GM12878 (cell line): ENCODE data around the gene LEKR1. TPM values are rescaled to one million over a fixed set of nuclear protein-coding genes. Genes with fewer than 3 reads are reported as not detected.

Experiments used
- BCL11A ChIP-seq: IDR thresholded peaks from 2 replicates; pipeline ENCODE4 v1.6.1; 2011; ENCODE audit warnings: low read depth, low read length
- BMI1 ChIP-seq: fragments of 450-650 bp; IDR thresholded peaks from 2 replicates; pipeline ENCODE4 v1.6.1; 2016; ENCODE audit warnings: mild to moderate bottlenecking, moderate library complexity, borderline replicate concordance
- CBX3 ChIP-seq: fragments of 200-600 bp; sonication (generic); IDR thresholded peaks from 2 replicates; pipeline ENCODE4 v1.6.1; 2016; ENCODE audit warnings: low read depth, borderline replicate concordance
- ELK1 ChIP-seq: IDR thresholded peaks from 2 replicates; pipeline ENCODE4 v1.6.1; 2012; ENCODE audit warnings: low read depth, low read length, improper control_type of control experiment
- ESRRA ChIP-seq: IDR thresholded peaks from 2 replicates; pipeline ENCODE4 v1.6.1; 2012; ENCODE audit warnings: mild to moderate bottlenecking, low read length, improper control_type of control experiment
- HCFC1 ChIP-seq: fragments of 150-350 bp; IDR thresholded peaks from 2 replicates; pipeline ENCODE4 v1.6.1; 2014; ENCODE audit warnings: low read length
- IKZF1 ChIP-seq: fragments of 450-650 bp; conservative IDR thresholded peaks from 2 replicates; pipeline ENCODE4 v1.6.1; 2017; ENCODE audit warnings: antibody characterized with exemption, mild to moderate bottlenecking
- JUNB ChIP-seq: IDR thresholded peaks from 2 replicates; pipeline ENCODE4 v1.6.1; 2016; ENCODE audit warnings: antibody characterized with exemption, mild to moderate bottlenecking
- KLF5 ChIP-seq: fragments of 450-650 bp; IDR thresholded peaks from 2 replicates; pipeline ENCODE4 v1.6.1; 2014; ENCODE audit warnings: mild to moderate bottlenecking; ENCODE audit not compliant: partially characterized antibody
- MEF2A ChIP-seq: IDR thresholded peaks from 2 replicates; pipeline ENCODE4 v1.6.1; 2011; ENCODE audit warnings: low read depth, mild to moderate bottlenecking, low read length, moderate library complexity; ENCODE audit not compliant: insufficient read depth
- MLLT1 ChIP-seq: fragments of 450-650 bp; IDR thresholded peaks from 2 replicates; pipeline ENCODE4 v1.6.1; 2016; ENCODE audit warnings: mild to moderate bottlenecking
- MTA2 ChIP-seq: fragments of 450-650 bp; IDR thresholded peaks from 2 replicates; pipeline ENCODE4 v1.6.1; 2016; ENCODE audit warnings: low read depth, mild to moderate bottlenecking, moderate library complexity
- POU2F2 ChIP-seq: IDR thresholded peaks from 3 replicates; pipeline ENCODE4 v1.6.1; 2011; ENCODE audit warnings: low read depth, mild to moderate bottlenecking, low read length, borderline replicate concordance
- RAD51 ChIP-seq: fragments of 450-650 bp; IDR thresholded peaks from 2 replicates; pipeline ENCODE4 v1.6.1; 2016; ENCODE audit warnings: moderate library complexity, mild to moderate bottlenecking, inconsistent platforms
- RB1 ChIP-seq: fragments of 450-650 bp; formaldehyde crosslinking; IDR thresholded peaks from 2 replicates; pipeline ENCODE4 v1.6.1; 2017; ENCODE audit warnings: mild to moderate bottlenecking, borderline replicate concordance
- RELA ChIP-seq: fragments of 450-650 bp; IDR thresholded peaks from 2 replicates; pipeline ENCODE4 v1.8.0; 2014; ENCODE audit warnings: borderline replicate concordance; ENCODE audit not compliant: partially characterized antibody
- RELB ChIP-seq: fragments of 450-650 bp; IDR thresholded peaks from 2 replicates; pipeline ENCODE4 v1.6.1; 2017; ENCODE audit warnings: low read depth, mild to moderate bottlenecking, moderate library complexity
- RFX5 ChIP-seq: IDR thresholded peaks from 2 replicates; pipeline ENCODE4 v1.6.1; 2011; ENCODE audit warnings: low read depth, low read length, improper control_type of control experiment
- RUNX3 ChIP-seq: IDR thresholded peaks from 2 replicates; pipeline ENCODE4 v1.6.1; 2012; ENCODE audit warnings: low read length, inconsistent platforms
- SREBF2 ChIP-seq: IDR thresholded peaks from 2 replicates; pipeline ENCODE4 v1.6.1; 2012; ENCODE audit warnings: mild to moderate bottlenecking, low read length
- STAT1 ChIP-seq: fragments of 450-650 bp; conservative IDR thresholded peaks from 2 replicates; pipeline ENCODE4 v1.6.1; 2014; ENCODE audit warnings: antibody characterized with exemption, mild to moderate bottlenecking
- SUPT20H ChIP-seq: IDR thresholded peaks from 2 replicates; pipeline ENCODE4 v1.6.1; 2011; ENCODE audit warnings: low read depth, mild to moderate bottlenecking, low read length, moderate library complexity, borderline replicate concordance; ENCODE audit not compliant: control insufficient read depth
- TARDBP ChIP-seq: IDR thresholded peaks from 2 replicates; pipeline ENCODE4 v1.6.1; 2016; ENCODE audit warnings: borderline replicate concordance
- ZNF274 ChIP-seq: IDR thresholded peaks from one replicate; pipeline ENCODE4 v1.8.0; 2011; ENCODE audit not compliant: insufficient read length, insufficient read depth
- ZNF384 ChIP-seq: IDR thresholded peaks from 2 replicates; pipeline ENCODE4 v1.6.1; 2012; ENCODE audit warnings: low read depth, mild to moderate bottlenecking, low read length, improper control_type of control experiment, borderline replicate concordance
- polyA plus RNA-seq, 11 experiments: library from polyadenylated mRNA; depleted of rRNA in 4 of 11; unstranded in 6 of 11; stranded (reverse) in 5 of 11; fragments of >200 nt; fragmentation: Nextera tagmentation in 4 of 11; fragmentation: Illumina TruSeq in 1 of 11; extraction: Ambion mirVana in 4 of 11; extraction: Trizol in 1 of 11; gene quantifications; 1 replicate in 1 of 11; 2 replicates in 10 of 11; pipeline versions ENCODE4 v1.2.1 to v1.2.3, GENCODE V29; 2011 to 2016; ENCODE audit warnings: inconsistent platforms in 2 of 11, missing spikeins in 2 of 11, low read depth in 1 of 11
- total RNA-seq, 4 experiments: library from RNA; depleted of rRNA in 3 of 4; stranded (reverse); fragments of >200 nt in 3 of 4; fragmentation: Illumina TruSeq in 1 of 4; extraction: Trizol in 1 of 4; gene quantifications; 2 replicates each; pipeline versions ENCODE4 v1.2.1 to v1.2.3, GENCODE V29; 2013 to 2021
- TF ChIP-seq, protein P1 (sequence below): fragments of 450-650 bp; conservative IDR thresholded peaks from 2 replicates; pipeline ENCODE4 v1.6.1; 2017; ENCODE audit warnings: mild to moderate bottlenecking, moderate library complexity

LEKR1 gene
- total and polyA plus RNA-seq, 10 of the 15 experiments (the other 5 are each of a cell fraction or from before 2014, with no cell fraction given): 0.48 to 3.2 (median 1.3) TPM

- TF ChIP-seq KLF5 (no peak), MLLT1 (no peak), SREBF2 (no peak), CBX3 (no peak), POU2F2 (peak; percentile 27; the same call in 1 of the 3 replicates), BMI1 (no peak), JUNB (no peak), IKZF1 (0 out of 2 replicates have a peak, but pooled peaks have one; percentile 20), ESRRA (no peak), TARDBP (no peak), ZNF274 (no peak), RELA (no peak), HCFC1 (no peak), RELB (no peak), RFX5 (no peak), RAD51 (0 out of 2 replicates have a peak, but pooled peaks have one; percentile 17), ELK1 (no peak), MEF2A (no peak), RUNX3 (peak; percentile 55), BCL11A (no peak), MTA2 (peak; percentile 20; the same call in 1 of the 2 replicates), STAT1 (no peak), SUPT20H (no peak), RB1 (no peak), ZNF384 (peak; percentile 16; the same call in 1 of the 2 replicates)
- TF ChIP-seq, protein P1, sequence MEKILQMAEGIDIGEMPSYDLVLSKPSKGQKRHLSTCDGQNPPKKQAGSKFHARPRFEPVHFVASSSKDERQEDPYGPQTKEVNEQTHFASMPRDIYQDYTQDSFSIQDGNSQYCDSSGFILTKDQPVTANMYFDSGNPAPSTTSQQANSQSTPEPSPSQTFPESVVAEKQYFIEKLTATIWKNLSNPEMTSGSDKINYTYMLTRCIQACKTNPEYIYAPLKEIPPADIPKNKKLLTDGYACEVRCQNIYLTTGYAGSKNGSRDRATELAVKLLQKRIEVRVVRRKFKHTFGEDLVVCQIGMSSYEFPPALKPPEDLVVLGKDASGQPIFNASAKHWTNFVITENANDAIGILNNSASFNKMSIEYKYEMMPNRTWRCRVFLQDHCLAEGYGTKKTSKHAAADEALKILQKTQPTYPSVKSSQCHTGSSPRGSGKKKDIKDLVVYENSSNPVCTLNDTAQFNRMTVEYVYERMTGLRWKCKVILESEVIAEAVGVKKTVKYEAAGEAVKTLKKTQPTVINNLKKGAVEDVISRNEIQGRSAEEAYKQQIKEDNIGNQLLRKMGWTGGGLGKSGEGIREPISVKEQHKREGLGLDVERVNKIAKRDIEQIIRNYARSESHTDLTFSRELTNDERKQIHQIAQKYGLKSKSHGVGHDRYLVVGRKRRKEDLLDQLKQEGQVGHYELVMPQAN: no peak
- TF ChIP-seq, all 136 proteins: peak for 13
These were observed 241.0 kb downstream of the LEKR1 start (continued) for GRCh38 chr3:157067114-157067513.
